K562 (cell line): ENCODE data around the gene PROKR1. TPM values are rescaled to one million over a fixed set of nuclear protein-coding genes. Genes with fewer than 3 reads are reported as not detected.

Source experiments
- polyA plus RNA-seq, 8 experiments: library from polyadenylated mRNA; depleted of rRNA in 4 of 8; stranded (reverse) in 5 of 8; unstranded in 3 of 8; fragments of >200 nt; fragmentation: Nextera tagmentation in 2 of 8; fragmentation: Illumina TruSeq in 1 of 8; extraction: Ambion mirVana in 2 of 8; extraction: Trizol in 1 of 8; gene quantifications; 2 replicates each; pipeline versions ENCODE4 v1.2.1 to v1.2.3, GENCODE V29; 2011 to 2014; ENCODE audit warnings: inconsistent platforms in 1 of 8, missing spikeins in 1 of 8
- total RNA-seq, 7 experiments: library from RNA; depleted of rRNA in 6 of 7; stranded (reverse); fragments of >200 nt in 6 of 7; fragmentation: Illumina TruSeq in 2 of 7; extraction: Trizol in 2 of 7; gene quantifications; 2 replicates each; pipeline versions ENCODE4 v1.2.1 to v1.2.3, GENCODE V29; 2011 to 2021; ENCODE audit warnings: low replicate concordance in 1 of 7

Gene PROKR1
- total and polyA plus RNA-seq, 9 of the 15 experiments (the other 6 are each of a cell fraction or from before 2014, with no cell fraction given), result 0.01 to 0.18 (median 0.09) TPM; not detected in 1

Other genes with a start within 250 kb of the PROKR1 start
- gene FBXO48, start 176.3 kb upstream of the PROKR1 start, total RNA-seq (2014; rRNA removed), result 0.24 and 0.36 TPM in 2 replicates
- gene FBXO48, start 176.3 kb upstream of the PROKR1 start, total RNA-seq (2014; rRNA removed; fragmentation: Illumina TruSeq; extraction: Trizol), result 0.73 and 0.93 TPM in 2 replicates
- 0.58 and 0.64 TPM in 2 replicates for gene FBXO48, start 176.3 kb upstream of the PROKR1 start, total RNA-seq (2015; rRNA removed; fragmentation: Illumina TruSeq; extraction: Trizol)
- gene FBXO48, start 176.3 kb upstream of the PROKR1 start, total RNA-seq (2021), result 0.64 and 0.65 TPM in 2 replicates
- 1.2 and 1.8 TPM in 2 replicates for gene FBXO48, start 176.3 kb upstream of the PROKR1 start, polyA plus RNA-seq (2011; rRNA removed)
- 0.90 and 0.97 TPM in 2 replicates for gene FBXO48, start 176.3 kb upstream of the PROKR1 start, polyA plus RNA-seq (2014; fragmentation: Illumina TruSeq; extraction: Trizol)
- gene FBXO48, start 176.3 kb upstream of the PROKR1 start, polyA plus RNA-seq (2014; fragmentation: Nextera tagmentation; extraction: Ambion mirVana), result under 1 TPM; 0.74 to 0.79 TPM
- 0.69 and 0.84 TPM in 2 replicates for gene FBXO48, start 176.3 kb upstream of the PROKR1 start, polyA plus RNA-seq (2014; rRNA removed)
- gene APLF, start 176.0 kb upstream of the PROKR1 start, total RNA-seq (2014; rRNA removed), result 0.32 and 1.3 TPM in 2 replicates
- 0.84 and 1.1 TPM in 2 replicates for gene APLF, start 176.0 kb upstream of the PROKR1 start, total RNA-seq (2014; rRNA removed; fragmentation: Illumina TruSeq; extraction: Trizol)
- gene APLF, start 176.0 kb upstream of the PROKR1 start, total RNA-seq (2015; rRNA removed; fragmentation: Illumina TruSeq; extraction: Trizol), result 0.90 and 1.1 TPM in 2 replicates
- gene APLF, start 176.0 kb upstream of the PROKR1 start, total RNA-seq (2021), result 0.67 and 0.71 TPM in 2 replicates
- 0.34 and 0.72 TPM in 2 replicates for gene APLF, start 176.0 kb upstream of the PROKR1 start, polyA plus RNA-seq (2011; rRNA removed)
- 0.51 and 0.77 TPM in 2 replicates for gene APLF, start 176.0 kb upstream of the PROKR1 start, polyA plus RNA-seq (2014; fragmentation: Illumina TruSeq; extraction: Trizol)
- under 1 TPM; 0.07 to 0.15 TPM for gene APLF, start 176.0 kb upstream of the PROKR1 start, polyA plus RNA-seq (2014; fragmentation: Nextera tagmentation; extraction: Ambion mirVana)
- 0.45 TPM in 2 replicates for gene APLF, start 176.0 kb upstream of the PROKR1 start, polyA plus RNA-seq (2014; rRNA removed)
- 10.0 and 12.8 TPM in 2 replicates for gene ARHGAP25, start 91.2 kb downstream of the PROKR1 start, total RNA-seq (2014; rRNA removed)
- gene ARHGAP25, start 91.2 kb downstream of the PROKR1 start, total RNA-seq (2014; rRNA removed; fragmentation: Illumina TruSeq; extraction: Trizol), result 9.7 and 13.1 TPM in 2 replicates
- 9.7 and 10.7 TPM in 2 replicates for gene ARHGAP25, start 91.2 kb downstream of the PROKR1 start, total RNA-seq (2015; rRNA removed; fragmentation: Illumina TruSeq; extraction: Trizol)
- gene ARHGAP25, start 91.2 kb downstream of the PROKR1 start, total RNA-seq (2021), result 9.8 and 13.2 TPM in 2 replicates
- 3.7 and 12.5 TPM in 2 replicates for gene ARHGAP25, start 91.2 kb downstream of the PROKR1 start, polyA plus RNA-seq (2011; rRNA removed)
- gene ARHGAP25, start 91.2 kb downstream of the PROKR1 start, polyA plus RNA-seq (2014; fragmentation: Illumina TruSeq; extraction: Trizol), result 14.8 and 16.0 TPM in 2 replicates
- 1 to 10 TPM; 4.9 to 6.8 TPM for gene ARHGAP25, start 91.2 kb downstream of the PROKR1 start, polyA plus RNA-seq (2014; fragmentation: Nextera tagmentation; extraction: Ambion mirVana)
- gene ARHGAP25, start 91.2 kb downstream of the PROKR1 start, polyA plus RNA-seq (2014; rRNA removed), result 7.7 and 11.6 TPM in 2 replicates
- gene BMP10, start 227.8 kb downstream of the PROKR1 start, total RNA-seq (2014; rRNA removed), result 0.59 and 0.69 TPM in 2 replicates
- gene BMP10, start 227.8 kb downstream of the PROKR1 start, total RNA-seq (2014; rRNA removed; fragmentation: Illumina TruSeq; extraction: Trizol), result 0.73 and 1.3 TPM in 2 replicates
- gene BMP10, start 227.8 kb downstream of the PROKR1 start, total RNA-seq (2015; rRNA removed; fragmentation: Illumina TruSeq; extraction: Trizol), result 0.43 and 0.45 TPM in 2 replicates
- gene BMP10, start 227.8 kb downstream of the PROKR1 start, total RNA-seq (2021), result 0.89 and 0.91 TPM in 2 replicates
- gene BMP10, start 227.8 kb downstream of the PROKR1 start, polyA plus RNA-seq (2011; rRNA removed), result 0.18 and 0.40 TPM in 2 replicates
- 0.73 and 1.2 TPM in 2 replicates for gene BMP10, start 227.8 kb downstream of the PROKR1 start, polyA plus RNA-seq (2014; fragmentation: Illumina TruSeq; extraction: Trizol)
- under 1 TPM; 0.11 to 0.29 TPM for gene BMP10, start 227.8 kb downstream of the PROKR1 start, polyA plus RNA-seq (2014; fragmentation: Nextera tagmentation; extraction: Ambion mirVana)
- gene BMP10, start 227.8 kb downstream of the PROKR1 start, polyA plus RNA-seq (2014; rRNA removed), result 0.15 and 1.1 TPM in 2 replicates